GM18520 (cell line): ENCODE results near the gene PPP1R37.

ENCODE experiments used
- ATAC-seq: cut with Tn5 transposase; IDR thresholded peaks from one replicate; pipeline ENCODE4 v1.9.1; 2021; ENCODE audit not compliant: unreplicated experiment

Gene PPP1R37

GRCh38 chr19:45166723-45167252, 73.8 kb downstream of the PPP1R37 start:
- ATAC-seq, result no peak

GRCh38 chr19:45168767-45169351, 75.9 kb downstream of the PPP1R37 start:
- ATAC-seq, result no peak

GRCh38 chr19:45169602-45170001, 76.6 kb downstream of the PPP1R37 start:
- no peak for ATAC-seq

GRCh38 chr19:45170146-45171106, 77.4 kb downstream of the PPP1R37 start:
- ATAC-seq, result no peak

- no peak for ATAC-seq
Measured at GRCh38 chr19:45171211-45171623, 78.2 kb downstream of the PPP1R37 start.

- ATAC-seq, result no peak
Measured at GRCh38 chr19:45172173-45172572, 79.2 kb downstream of the PPP1R37 start.

- ATAC-seq, result no peak
Measured at GRCh38 chr19:45172611-45173208, 79.7 kb downstream of the PPP1R37 start.

- no peak for ATAC-seq
Measured at GRCh38 chr19:45173816-45174215, 80.8 kb downstream of the PPP1R37 start.

- ATAC-seq, result no peak
Measured at GRCh38 chr19:45175515-45176345, 82.8 kb downstream of the PPP1R37 start.

GRCh38 chr19:45177817-45178261, 84.9 kb downstream of the PPP1R37 start, which contains the start of gene TRAPPC6A:
TRAPPC6A (minus strand) TSS chr19:45178237; CDS start chr19:45178218, 19 bp downstream.
- no peak for ATAC-seq

- ATAC-seq, result peak; percentile 69
Measured at GRCh38 chr19:45178262-45179071, 85.5 kb downstream of the PPP1R37 start, which contains the start of gene BLOC1S3. BLOC1S3 (plus strand) TSS chr19:45178784; CDS start chr19:45179297, 513 bp downstream.

GRCh38 chr19:45179072-45179891, 86.3 kb downstream of the PPP1R37 start:
- ATAC-seq, result no peak

- ATAC-seq, result no peak
Measured at GRCh38 chr19:45179892-45180370, 87.0 kb downstream of the PPP1R37 start.

- no peak for ATAC-seq
Measured at GRCh38 chr19:45180936-45181335, 88.0 kb downstream of the PPP1R37 start.

GRCh38 chr19:45182758-45183157, 89.8 kb downstream of the PPP1R37 start:
- ATAC-seq, result no peak

GRCh38 chr19:45184115-45184514, 91.1 kb downstream of the PPP1R37 start:
- ATAC-seq, result no peak

GRCh38 chr19:45186509-45187334, 93.7 kb downstream of the PPP1R37 start:
- ATAC-seq, result no peak
